Measurements from ENCODE around the gene BPHL.
"Not testable (repeated sequence)": the region's sequence is repeated elsewhere in the genome, so short reads cannot be mapped to it uniquely, and the experiment has no call there.

The BPHL gene

DNA sequence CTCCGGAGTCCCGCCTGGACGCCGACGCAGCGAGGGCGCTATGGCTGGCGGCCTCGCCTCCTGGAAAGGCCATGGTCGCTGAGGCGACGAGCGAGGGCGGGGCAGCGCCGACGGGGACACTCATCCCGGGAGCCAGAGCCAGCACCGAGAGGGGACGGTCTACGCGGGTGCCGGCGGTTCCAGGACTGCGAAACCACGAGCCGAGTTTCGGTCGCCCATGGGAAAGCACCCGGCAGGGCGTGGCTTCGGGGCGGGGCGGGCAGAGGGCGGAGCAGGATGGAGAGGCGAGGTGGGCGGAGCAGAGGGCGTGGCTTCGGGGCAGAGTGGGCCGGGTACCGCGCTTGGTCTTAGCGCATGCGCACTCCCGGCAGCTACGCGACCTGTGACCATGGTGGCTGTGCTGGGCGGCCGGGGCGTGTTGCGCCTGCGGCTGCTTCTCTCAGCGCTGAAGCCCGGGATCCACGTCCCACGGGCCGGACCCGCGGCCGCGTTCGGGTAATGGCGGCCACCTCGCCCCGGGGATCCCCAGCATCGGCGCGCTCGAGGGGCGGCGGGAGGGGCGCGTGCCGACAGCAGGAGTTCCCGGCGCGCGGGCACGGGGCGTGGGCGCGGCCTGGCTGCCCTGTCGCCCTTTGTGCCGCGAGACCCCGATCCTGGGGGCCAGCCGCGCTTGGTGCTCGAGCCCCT, at the start of gene BPHL:
Gene BPHL (plus strand): TSS at position 359 of the 687 bp plus-strand sequence. CDS start 30 bp downstream, at position 389.
- H3K27ac ChIP-seq: peak within 1 kb of the TSS; percentile 92
- TF ChIP-seq ZFX (IDR thresholded peaks at IDR 0.05; ENCODE audit: borderline replicate concordance): no peak
- TF ChIP-seq, protein P1, sequence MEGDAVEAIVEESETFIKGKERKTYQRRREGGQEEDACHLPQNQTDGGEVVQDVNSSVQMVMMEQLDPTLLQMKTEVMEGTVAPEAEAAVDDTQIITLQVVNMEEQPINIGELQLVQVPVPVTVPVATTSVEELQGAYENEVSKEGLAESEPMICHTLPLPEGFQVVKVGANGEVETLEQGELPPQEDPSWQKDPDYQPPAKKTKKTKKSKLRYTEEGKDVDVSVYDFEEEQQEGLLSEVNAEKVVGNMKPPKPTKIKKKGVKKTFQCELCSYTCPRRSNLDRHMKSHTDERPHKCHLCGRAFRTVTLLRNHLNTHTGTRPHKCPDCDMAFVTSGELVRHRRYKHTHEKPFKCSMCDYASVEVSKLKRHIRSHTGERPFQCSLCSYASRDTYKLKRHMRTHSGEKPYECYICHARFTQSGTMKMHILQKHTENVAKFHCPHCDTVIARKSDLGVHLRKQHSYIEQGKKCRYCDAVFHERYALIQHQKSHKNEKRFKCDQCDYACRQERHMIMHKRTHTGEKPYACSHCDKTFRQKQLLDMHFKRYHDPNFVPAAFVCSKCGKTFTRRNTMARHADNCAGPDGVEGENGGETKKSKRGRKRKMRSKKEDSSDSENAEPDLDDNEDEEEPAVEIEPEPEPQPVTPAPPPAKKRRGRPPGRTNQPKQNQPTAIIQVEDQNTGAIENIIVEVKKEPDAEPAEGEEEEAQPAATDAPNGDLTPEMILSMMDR (IDR thresholded peaks at IDR 0.05): 0 out of 2 replicates have a peak, but pooled peaks have one; percentile 11

GRCh38 chr6:3071568-3071967, 46.9 kb upstream of the BPHL start:
- H3K27ac ChIP-seq: no peak overlapping the region
- TF ChIP-seq ZFX (IDR thresholded peaks at IDR 0.05; ENCODE audit: borderline replicate concordance): no peak
- TF ChIP-seq, protein P1 (IDR thresholded peaks at IDR 0.05): no peak

- TF ChIP-seq ZFX (IDR thresholded peaks at IDR 0.05; ENCODE audit: borderline replicate concordance): no peak
- TF ChIP-seq, protein P1 (IDR thresholded peaks at IDR 0.05): no peak
- H3K27ac ChIP-seq: no peak overlapping the region
These were observed 45.7 kb upstream of the BPHL start for GRCh38 chr6:3072798-3073197.

- no peak overlapping the region for H3K27ac ChIP-seq
- no peak for TF ChIP-seq ZFX (IDR thresholded peaks at IDR 0.05; ENCODE audit: borderline replicate concordance)
These were observed 45.1 kb upstream of the BPHL start for GRCh38 chr6:3073382-3073781.

- TF ChIP-seq, protein P1 (IDR thresholded peaks at IDR 0.05): no peak
- no peak for TF ChIP-seq ZFX (IDR thresholded peaks at IDR 0.05; ENCODE audit: borderline replicate concordance)
- peak overlapping the region; percentile 47 for H3K27ac ChIP-seq
These were observed 42.8 kb upstream of the BPHL start for GRCh38 chr6:3075772-3076113.

GRCh38 chr6:3076320-3076719, 42.2 kb upstream of the BPHL start:
- TF ChIP-seq ZFX (IDR thresholded peaks at IDR 0.05; ENCODE audit: borderline replicate concordance): no peak
- TF ChIP-seq, protein P1 (IDR thresholded peaks at IDR 0.05): no peak
- no peak overlapping the region for H3K27ac ChIP-seq

DNA sequence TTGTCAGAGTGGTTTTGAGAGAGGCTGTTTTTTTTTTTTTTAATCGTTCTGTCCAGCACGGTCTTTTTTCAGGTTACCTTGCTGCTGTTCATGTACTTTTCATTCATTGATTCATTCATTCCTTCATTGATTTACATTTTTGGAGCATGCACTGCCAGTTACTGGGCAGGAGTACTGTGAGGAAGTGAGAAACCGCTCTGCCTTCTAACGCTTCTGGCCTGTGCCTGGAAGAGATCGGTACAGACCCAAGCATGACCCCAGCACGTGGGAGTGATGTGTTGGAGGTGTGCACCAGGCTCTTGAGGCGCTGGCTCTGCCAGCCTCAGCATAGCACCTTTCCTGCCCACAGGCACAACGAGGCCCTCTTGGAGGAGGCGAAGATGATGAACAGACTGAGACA, 41.1 kb upstream of the BPHL start:
- TF ChIP-seq, protein P1 (IDR thresholded peaks at IDR 0.05): no peak
- no peak for TF ChIP-seq ZFX (IDR thresholded peaks at IDR 0.05; ENCODE audit: borderline replicate concordance)
- no peak overlapping the region for H3K27ac ChIP-seq

DNA sequence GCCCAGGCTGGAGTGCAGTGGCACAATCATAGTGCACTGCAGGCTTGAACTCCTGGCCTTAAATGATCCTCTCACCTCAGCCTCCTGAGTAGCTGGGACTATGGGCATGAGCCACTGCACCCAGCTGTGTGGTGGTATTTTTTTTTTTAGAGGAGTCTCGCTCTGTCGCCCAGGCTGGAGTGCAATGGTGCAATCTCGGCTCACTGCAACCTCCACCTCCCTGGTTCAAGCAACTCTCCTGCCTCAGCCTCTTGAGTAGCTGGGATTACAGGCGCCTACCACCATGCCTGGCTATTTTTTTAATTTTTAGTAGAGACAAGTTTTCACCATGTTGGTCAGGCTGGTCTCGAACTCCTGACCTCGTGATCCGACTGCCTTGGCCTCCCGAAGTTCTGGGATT, 39.6 kb upstream of the BPHL start:
- not testable (repeated sequence) for H3K27ac ChIP-seq

Measured in 22Rv1 (cell line).